Heart left ventricle (tissue), 13 donors: Measurements from ENCODE around the gene APIP.

ENCODE experiments used
- CTCF ChIP-seq, 12 donors: fragments of 200-600 bp; sonication (generic) in 4 of 12; IDR thresholded peaks; one replicate each; pipeline versions ENCODE4 v1.5.0 to v1.8.0; 2018 to 2022; ENCODE audit warnings: antibody characterized with exemption in 12 of 12, mild to moderate bottlenecking in 5 of 12
- POLR2A ChIP-seq, 2 donors: fragments of 450-650 bp; IDR thresholded peaks; one replicate each; pipeline ENCODE4 v1.6.1; 2017; ENCODE audit warnings: antibody characterized with exemption in 2 of 2, mild to moderate bottlenecking in 2 of 2, moderate library complexity in 2 of 2
- donor health status: ischemic (EF 13 %, LVEDD 7.1; RV severe dilation, severe dysfunction).
- donor health status: DM: no; HTN: yes; CAD: no.
- donor health status: DM: no; HTN: no; CAD: no.
- donor health status: ischemic (EF 25% LVEDD 6.9; RV normal size, moderate dysfunction).
- donor health status: ischemic (EF 25% LVEDD 5.7; RV mildly dilated, moderate dysfunction).
- donor health status: ischemic (EF 35%, LVEDD 5.7; RV mildly dilated, moderate dysfunction).
- donor health status: nonischemic (EF 11% LVEDD 7.7; RV severe dilation, severe dysfunction).
- donor health status: DM: yes; HTN: yes; CAD: no.
- donor health status: PGD.
- donor health status: ischemic (EF 29% LVEDD 5.4; RV normal size, mild dysfunction).
- donor health status: nonischemic (EF 23%, LVEDD 6.1; RV moderate dilation, normal function).

- TF ChIP-seq POLR2A (IDR thresholded peaks at IDR 0.05) (no peak), CTCF (IDR thresholded peaks at IDR 0.05) (no peak)
Observed at GRCh38 chr11:34929794-34930763, 13.9 kb upstream of the APIP start.
